ENCODE measurements around the gene MRPS15. TPM values are rescaled to one million over a fixed set of nuclear protein-coding genes. Genes with fewer than 3 reads are reported as not detected.
"Not testable (repeated sequence)": the region's sequence is repeated elsewhere in the genome, so short reads cannot be mapped to it uniquely, and the experiment has no call there.

MRPS15 gene
- 30.4 TPM for total RNA-seq

- Histone ChIP-seq H3K27me3 (no peaks in the 10 kb centered on the region), H3K4me3 (peak within 1 kb of the TSS; percentile 70 to 72), H3K36me3 (peaks cover 10 to 29% of the 10 kb centered on the region in 2 donors), H3K9me3 (no peaks in the 10 kb centered on the region), H3K27ac (peak within 1 kb of the TSS; percentile 87 to 90), H3K4me1 (peaks cover 3 to 11% of the 10 kb centered on the region in 2 donors)
- DNase-seq (ENCODE audit: low spot score in 2 of 2) = peak; percentile 87 to 97
- TF ChIP-seq, protein P1, sequence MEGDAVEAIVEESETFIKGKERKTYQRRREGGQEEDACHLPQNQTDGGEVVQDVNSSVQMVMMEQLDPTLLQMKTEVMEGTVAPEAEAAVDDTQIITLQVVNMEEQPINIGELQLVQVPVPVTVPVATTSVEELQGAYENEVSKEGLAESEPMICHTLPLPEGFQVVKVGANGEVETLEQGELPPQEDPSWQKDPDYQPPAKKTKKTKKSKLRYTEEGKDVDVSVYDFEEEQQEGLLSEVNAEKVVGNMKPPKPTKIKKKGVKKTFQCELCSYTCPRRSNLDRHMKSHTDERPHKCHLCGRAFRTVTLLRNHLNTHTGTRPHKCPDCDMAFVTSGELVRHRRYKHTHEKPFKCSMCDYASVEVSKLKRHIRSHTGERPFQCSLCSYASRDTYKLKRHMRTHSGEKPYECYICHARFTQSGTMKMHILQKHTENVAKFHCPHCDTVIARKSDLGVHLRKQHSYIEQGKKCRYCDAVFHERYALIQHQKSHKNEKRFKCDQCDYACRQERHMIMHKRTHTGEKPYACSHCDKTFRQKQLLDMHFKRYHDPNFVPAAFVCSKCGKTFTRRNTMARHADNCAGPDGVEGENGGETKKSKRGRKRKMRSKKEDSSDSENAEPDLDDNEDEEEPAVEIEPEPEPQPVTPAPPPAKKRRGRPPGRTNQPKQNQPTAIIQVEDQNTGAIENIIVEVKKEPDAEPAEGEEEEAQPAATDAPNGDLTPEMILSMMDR (IDR thresholded peaks at IDR 0.05) = no peak
- intact Hi-C loops (cut with DNase I) = loop anchor here (2.0 kb wide), 1 partner anchor 13 kb away; the partner anchor contains the start of gene OSCP1
Measured at GRCh38 chr1:36463803-36464604, at the start of gene MRPS15. Gene MRPS15 (minus strand): TSS chr1:36464384. CDS start chr1:36464275, 109 bp downstream.

GRCh38 chr1:36512842-36513241 lies 48.7 kb upstream of the MRPS15 start:
- Histone ChIP-seq H3K9me3 (no peaks in the 10 kb centered on the region), H3K36me3 (no peaks in the 10 kb centered on the region), H3K4me1 (no peaks in the 10 kb centered on the region), H3K4me3 (no peak overlapping the region), H3K27me3 (no peaks in the 10 kb centered on the region), H3K27ac (no peak overlapping the region)
- DNase-seq (ENCODE audit: low spot score in 2 of 2) = no peak
- TF ChIP-seq, protein P1 (IDR thresholded peaks at IDR 0.05) = no peak
- intact Hi-C loops (cut with DNase I) = no loop called here

GRCh38 chr1:36511804-36512798 lies 47.9 kb upstream of the MRPS15 start:
- no peaks in the 10 kb centered on the region for H3K9me3 ChIP-seq
- TF ChIP-seq, protein P1 (IDR thresholded peaks at IDR 0.05) = no peak
- H3K27ac ChIP-seq = no peak overlapping the region
- intact Hi-C loops (cut with DNase I) = no loop called here
- DNase-seq (ENCODE audit: low spot score in 2 of 2) = no peak
- H3K36me3 ChIP-seq = no peaks in the 10 kb centered on the region
- no peak overlapping the region for H3K4me3 ChIP-seq
- no peaks in the 10 kb centered on the region for H3K4me1 ChIP-seq
- H3K27me3 ChIP-seq = no peaks in the 10 kb centered on the region

- H3K27ac ChIP-seq; H3K9me3 ChIP-seq; H3K4me1 ChIP-seq; H3K36me3 ChIP-seq; H3K27me3 ChIP-seq; intact Hi-C loops (cut with DNase I); H3K4me3 ChIP-seq; DNase-seq (ENCODE audit: low spot score in 2 of 2): not testable (repeated sequence)
Measured at GRCh38 chr1:36511220-36511619, 47.0 kb upstream of the MRPS15 start.

GRCh38 chr1:36510418-36510817 lies 46.2 kb upstream of the MRPS15 start:
- TF ChIP-seq, protein P1 (IDR thresholded peaks at IDR 0.05) = no peak

More at GRCh38 chr1:36510418-36510817, 46.2 kb upstream of the MRPS15 start:
- DNase-seq (ENCODE audit: low spot score in 2 of 2) = no peak
- Histone ChIP-seq H3K4me1 (no peaks in the 10 kb centered on the region), H3K9me3 (no peaks in the 10 kb centered on the region), H3K36me3 (no peaks in the 10 kb centered on the region), H3K27ac (no peak overlapping the region), H3K4me3 (no peak overlapping the region), H3K27me3 (no peaks in the 10 kb centered on the region)
- intact Hi-C loops (cut with DNase I) = no loop called here

All from ascending aorta (tissue), 2 donors.